Fibroblast of lung (primary cell): ENCODE data around the gene FLT3. TPM values are rescaled to one million over a fixed set of nuclear protein-coding genes. Genes with fewer than 3 reads are reported as not detected.
A peak's percentile ranks its signal among the peaks of the same experiment; 100 is the strongest.
"Not testable (repeated sequence)": the region's sequence is repeated elsewhere in the genome, so short reads cannot be mapped to it uniquely, and the experiment has no call there.

ENCODE experiments used
- DNase-seq, 2 donors: peaks; one replicate each; pipeline versions ENCODE4 v3.0.0 to v3.0.0-alpha.2; 2010; ENCODE audit warnings: low read depth in 2 of 2
- H2AFZ ChIP-seq: 2 replicates; pipeline ENCODE4 v1.5.1; 2012; ENCODE audit warnings: low read length, control low read depth, inconsistent platforms
- H3K27ac ChIP-seq: 2 replicates; pipeline ENCODE4 v1.5.1; 2011; ENCODE audit warnings: low read length, control low read depth; ENCODE audit not compliant: insufficient read depth
- H3K27me3 ChIP-seq: 2 replicates; pipeline ENCODE4 v1.5.1; 2011; ENCODE audit warnings: mild to moderate bottlenecking, low read length; ENCODE audit not compliant: control insufficient read depth, insufficient read depth
- H3K36me3 ChIP-seq: 2 replicates; pipeline ENCODE4 v1.5.1; 2011; ENCODE audit warnings: low read length; ENCODE audit not compliant: control insufficient read depth, insufficient read depth
- H3K4me1 ChIP-seq: 2 replicates; pipeline ENCODE4 v1.5.1; 2011; ENCODE audit warnings: low read length; ENCODE audit not compliant: control insufficient read depth, insufficient read depth; ENCODE audit errors: extremely low read depth
- H3K4me2 ChIP-seq: 2 replicates; pipeline ENCODE4 v1.5.1; 2011; ENCODE audit warnings: low read length, control low read depth; ENCODE audit not compliant: insufficient read depth; ENCODE audit errors: extremely low read depth
- H3K4me3 ChIP-seq, 4 experiments: fragments of 200-600 bp in 1 of 4; sonication (generic) in 1 of 4; replicated peaks in 1 of 4; 2 replicates each; pipeline ENCODE4 v1.5.1; 2011 to 2016; ENCODE audit warnings: low read length in 4 of 4, low read depth in 3 of 4, mild to moderate bottlenecking in 3 of 4, control low read depth in 2 of 4, inconsistent platforms in 1 of 4, mixed read lengths in 1 of 4; ENCODE audit not compliant: insufficient read depth in 1 of 4; ENCODE audit errors: control extremely low read depth in 1 of 4
- H3K79me2 ChIP-seq: 2 replicates; pipeline ENCODE4 v1.5.1; 2012; ENCODE audit warnings: mild to moderate bottlenecking, low read length, inconsistent platforms; ENCODE audit not compliant: control insufficient read depth, insufficient read depth
- H3K9ac ChIP-seq: 2 replicates; pipeline ENCODE4 v1.5.1; 2011; ENCODE audit warnings: mild to moderate bottlenecking, low read length, control low read depth; ENCODE audit not compliant: insufficient read depth
- H3K9me3 ChIP-seq: 2 replicates; pipeline ENCODE4 v1.5.1; 2012; ENCODE audit warnings: low read depth, low read length; ENCODE audit not compliant: control insufficient read depth, insufficient read depth
- H4K20me1 ChIP-seq: 2 replicates; pipeline ENCODE4 v1.5.1; 2011; ENCODE audit warnings: low read length; ENCODE audit not compliant: control insufficient read depth, insufficient read depth; ENCODE audit errors: extremely low read depth
- EZH2 ChIP-seq: IDR thresholded peaks from 2 replicates; pipeline ENCODE4 v1.5.1; 2012; ENCODE audit warnings: low read length, control low read depth, mild to moderate bottlenecking; ENCODE audit errors: missing control alignments
- polyA plus RNA-seq, 2 donors: library from polyadenylated mRNA; depleted of rRNA in 1 of 2; stranded (reverse) in 1 of 2; unstranded in 1 of 2; fragments of >200 nt; gene quantifications; 2 replicates each; pipeline ENCODE4 v1.2.1, GENCODE V29; 2011 to 2012; ENCODE audit warnings: missing spikeins in 1 of 2
- total RNA-seq: library from RNA; depleted of rRNA; stranded (reverse); fragments of >200 nt; gene quantifications from 2 replicates; pipeline ENCODE4 v1.2.1, GENCODE V29; 2014
- TF ChIP-seq, protein P1 (sequence below), 2 donors: IDR thresholded peaks in 1 of 2; conservative IDR thresholded peaks in 1 of 2; 1 replicate in 1 of 2; 2 replicates in 1 of 2; pipeline ENCODE4 v1.5.1; 2011 to 2012; ENCODE audit warnings: low read length in 2 of 2, control low read depth in 1 of 2, inconsistent platforms in 1 of 2, low read depth in 1 of 2, mild to moderate bottlenecking in 1 of 2

The FLT3 gene
- total and polyA plus RNA-seq, 2 donors (not counting 1 experiment from before 2014, with no cell fraction given), result not detected

DNA sequence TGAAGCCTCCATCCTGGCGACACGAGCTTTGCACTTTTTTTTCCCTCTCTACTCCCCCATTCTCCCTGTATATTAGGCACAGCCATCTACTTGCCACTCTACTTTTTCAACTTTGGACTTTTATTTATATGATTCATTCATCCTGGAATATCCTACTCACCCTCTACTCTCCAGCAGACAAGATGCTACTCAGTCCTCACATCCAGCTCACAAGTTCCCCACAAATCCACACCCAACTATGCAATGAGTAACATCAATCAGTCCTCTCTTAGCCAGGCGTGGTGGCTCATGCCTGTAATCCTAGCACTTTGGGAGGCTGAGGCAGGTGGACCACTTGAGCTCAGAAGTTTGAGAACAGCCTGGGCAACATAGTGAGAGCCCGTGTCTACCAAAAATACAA is 88.0 kb downstream of the FLT3 start:
- Histone ChIP-seq H3K4me3 (no peak overlapping the region), H3K27me3 (no peaks in the 10 kb centered on the region), H3K79me2 (no peaks in the 10 kb centered on the region), H3K9ac (no peak overlapping the region), H3K27ac (no peak overlapping the region), H3K9me3 (no peaks in the 10 kb centered on the region), H3K36me3 (no peaks in the 10 kb centered on the region), H3K4me1 (no peaks in the 10 kb centered on the region), H4K20me1 (no peaks in the 10 kb centered on the region), H3K4me2 (no peak overlapping the region), H2AFZ (no peak overlapping the region)
- TF ChIP-seq EZH2, result no peak
- TF ChIP-seq, protein P1, sequence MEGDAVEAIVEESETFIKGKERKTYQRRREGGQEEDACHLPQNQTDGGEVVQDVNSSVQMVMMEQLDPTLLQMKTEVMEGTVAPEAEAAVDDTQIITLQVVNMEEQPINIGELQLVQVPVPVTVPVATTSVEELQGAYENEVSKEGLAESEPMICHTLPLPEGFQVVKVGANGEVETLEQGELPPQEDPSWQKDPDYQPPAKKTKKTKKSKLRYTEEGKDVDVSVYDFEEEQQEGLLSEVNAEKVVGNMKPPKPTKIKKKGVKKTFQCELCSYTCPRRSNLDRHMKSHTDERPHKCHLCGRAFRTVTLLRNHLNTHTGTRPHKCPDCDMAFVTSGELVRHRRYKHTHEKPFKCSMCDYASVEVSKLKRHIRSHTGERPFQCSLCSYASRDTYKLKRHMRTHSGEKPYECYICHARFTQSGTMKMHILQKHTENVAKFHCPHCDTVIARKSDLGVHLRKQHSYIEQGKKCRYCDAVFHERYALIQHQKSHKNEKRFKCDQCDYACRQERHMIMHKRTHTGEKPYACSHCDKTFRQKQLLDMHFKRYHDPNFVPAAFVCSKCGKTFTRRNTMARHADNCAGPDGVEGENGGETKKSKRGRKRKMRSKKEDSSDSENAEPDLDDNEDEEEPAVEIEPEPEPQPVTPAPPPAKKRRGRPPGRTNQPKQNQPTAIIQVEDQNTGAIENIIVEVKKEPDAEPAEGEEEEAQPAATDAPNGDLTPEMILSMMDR (conservative IDR thresholded peaks at IDR 0.05 in 1 of 2, IDR thresholded peaks at IDR 0.05 in 1 of 2; ENCODE audit: low read depth in 1 of 2, low read length in 2 of 2), result no peak
- DNase-seq, result no peak

DNA sequence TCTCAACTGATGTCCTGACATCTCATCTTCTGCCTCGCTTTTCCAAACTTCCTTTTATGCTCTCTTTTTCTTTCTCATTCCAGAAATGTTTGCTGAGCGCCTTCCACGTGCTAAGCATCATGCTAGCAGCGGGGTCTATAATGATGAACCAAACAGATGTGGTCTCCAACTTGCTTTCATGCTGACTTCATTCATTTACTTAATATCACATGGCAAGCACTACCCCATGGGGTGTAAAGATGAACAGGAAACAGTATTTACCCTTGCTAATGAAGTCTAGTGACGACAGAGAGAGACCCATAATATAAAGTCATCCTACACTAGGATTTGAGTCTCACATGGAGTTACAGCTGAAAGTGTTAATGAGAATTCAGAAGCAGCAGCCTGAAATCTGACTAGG is 90.3 kb downstream of the FLT3 start:
- TF ChIP-seq EZH2, result no peak
- no peak overlapping the region for H3K4me3 ChIP-seq
- H3K79me2 ChIP-seq, result no peaks in the 10 kb centered on the region
- no peak overlapping the region for H3K9ac ChIP-seq
- no peak overlapping the region for H3K27ac ChIP-seq
- H3K4me2 ChIP-seq, result no peak overlapping the region
- no peaks in the 10 kb centered on the region for H4K20me1 ChIP-seq
- no peaks in the 10 kb centered on the region for H3K4me1 ChIP-seq
- no peak overlapping the region for H2AFZ ChIP-seq
- H3K27me3 ChIP-seq, result no peaks in the 10 kb centered on the region
- H3K36me3 ChIP-seq, result no peaks in the 10 kb centered on the region
- H3K9me3 ChIP-seq, result no peaks in the 10 kb centered on the region
- DNase-seq, result no peak

DNA sequence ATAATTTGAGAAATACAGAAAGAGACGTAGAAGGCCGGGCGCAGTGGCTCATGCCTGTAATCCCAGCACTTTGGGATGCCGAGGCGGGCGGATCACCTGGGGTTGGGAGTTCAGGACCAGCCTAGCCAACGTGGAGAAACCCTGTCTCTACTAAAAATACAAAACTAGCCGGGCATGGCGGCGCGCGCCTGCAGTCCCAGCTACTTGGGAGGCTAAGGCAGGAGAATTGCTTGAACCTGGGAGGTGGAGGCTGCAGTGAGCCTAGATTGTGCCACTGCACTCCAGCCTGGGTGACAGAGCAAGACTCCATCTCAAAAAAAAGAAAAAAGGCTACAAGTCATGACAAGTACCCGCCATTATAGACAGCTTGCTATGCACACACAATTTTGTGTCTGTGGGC is 95.4 kb downstream of the FLT3 start:
- H3K79me2 ChIP-seq, H3K36me3 ChIP-seq, DNase-seq, H3K27me3 ChIP-seq, H3K9ac ChIP-seq, H3K4me3 ChIP-seq, H4K20me1 ChIP-seq, H3K4me2 ChIP-seq, H3K27ac ChIP-seq, H3K4me1 ChIP-seq, H2AFZ ChIP-seq, H3K9me3 ChIP-seq: not testable (repeated sequence)

DNA sequence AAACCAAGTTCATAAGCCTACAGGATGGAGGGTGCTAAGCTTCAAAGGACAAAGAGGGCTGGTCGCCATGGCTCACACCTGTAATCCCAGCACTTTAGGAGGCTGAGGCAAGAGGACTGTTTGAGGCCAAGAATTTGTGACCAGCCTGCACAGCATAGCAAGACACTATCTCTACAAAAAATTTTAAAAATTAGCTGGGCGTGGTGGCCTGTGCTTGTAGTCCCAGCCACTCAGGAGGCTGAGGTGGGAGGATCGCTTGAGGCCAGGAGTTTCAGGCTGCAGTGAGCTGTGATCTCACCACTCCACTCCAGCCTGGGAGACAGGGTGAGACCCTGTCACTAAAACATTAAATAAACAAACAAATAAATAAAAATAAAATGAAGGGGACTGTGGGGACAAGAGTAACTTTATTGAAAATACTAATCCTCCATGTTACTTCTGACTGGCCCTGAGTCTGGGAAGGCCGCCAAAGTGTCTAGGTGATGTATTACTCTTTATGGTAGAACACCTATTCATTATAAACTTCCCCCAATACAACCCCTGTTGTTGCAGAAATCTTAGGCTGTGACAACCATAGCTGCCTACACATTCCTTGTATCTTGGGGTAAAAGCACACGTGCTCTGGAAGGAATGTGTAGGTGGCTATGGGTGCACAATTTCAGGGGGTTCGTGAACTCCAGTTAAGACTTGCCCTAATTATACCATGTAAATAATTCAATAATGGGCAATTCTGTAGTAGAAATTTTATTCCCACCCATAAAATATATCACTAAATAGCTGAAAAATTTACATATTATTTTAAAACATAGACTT is 97.3 kb downstream of the FLT3 start:
- no peaks in the 10 kb centered on the region for H3K27me3 ChIP-seq
- H3K9ac ChIP-seq, result no peak overlapping the region
- H4K20me1 ChIP-seq, result no peaks in the 10 kb centered on the region
- H3K9me3 ChIP-seq, result no peaks in the 10 kb centered on the region
- TF ChIP-seq EZH2, result no peak
- TF ChIP-seq, protein P1 (conservative IDR thresholded peaks at IDR 0.05 in 1 of 2, IDR thresholded peaks at IDR 0.05 in 1 of 2; ENCODE audit: low read depth in 1 of 2, low read length in 2 of 2), result no peak
- H3K4me3 ChIP-seq, result no peak overlapping the region
- no peak overlapping the region for H2AFZ ChIP-seq
- no peaks in the 10 kb centered on the region for H3K36me3 ChIP-seq
- no peak overlapping the region for H3K27ac ChIP-seq
- H3K4me2 ChIP-seq, result no peak overlapping the region
- no peaks in the 10 kb centered on the region for H3K4me1 ChIP-seq
- peak in 1 of 2 donors; percentile 10 for DNase-seq
- H3K79me2 ChIP-seq, result no peaks in the 10 kb centered on the region
